ENCODE data around the gene CD2AP.
"Not testable (repeated sequence)": the region's sequence is repeated elsewhere in the genome, so short reads cannot be mapped to it uniquely, and the experiment has no call there.

The CD2AP gene

DNA sequence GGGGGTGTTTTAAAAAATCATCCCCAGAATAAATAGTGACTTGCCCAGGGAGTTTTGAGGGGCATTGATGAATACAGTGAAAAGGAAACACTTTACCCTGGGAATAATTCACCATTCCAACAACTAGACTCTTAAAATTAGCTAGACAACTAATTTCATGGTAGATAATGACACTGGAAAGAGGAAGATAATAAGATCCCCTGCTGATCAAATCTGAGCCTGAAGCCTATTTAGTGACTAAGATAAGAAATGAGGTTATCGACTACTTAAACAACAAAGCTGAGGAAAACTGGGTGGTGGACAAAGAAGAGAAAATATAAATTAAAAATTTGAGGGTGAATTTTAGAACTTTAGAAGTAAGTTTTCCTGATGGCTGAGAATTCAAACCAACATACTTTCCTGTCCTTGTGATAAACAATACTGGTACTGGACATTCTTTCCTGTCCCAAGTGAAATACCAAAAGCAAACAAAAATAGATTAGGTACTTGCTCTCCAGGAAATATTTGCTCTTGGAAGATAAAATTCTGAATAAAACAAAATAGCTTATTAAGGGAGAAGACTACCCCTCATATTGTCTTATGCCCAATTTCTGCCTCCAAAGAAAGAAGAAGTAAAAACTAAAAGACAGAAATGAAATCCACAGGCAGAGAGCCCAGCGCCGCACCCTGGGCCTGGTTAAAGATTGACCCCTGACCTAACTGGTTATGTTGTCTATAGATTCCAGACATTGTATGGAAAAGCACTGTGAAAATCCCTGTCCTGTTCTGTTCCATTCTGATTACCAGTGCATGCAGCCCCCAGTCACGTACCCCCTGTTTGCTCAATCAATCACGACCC lies 156.8 kb downstream of the CD2AP start:
- no peak for DNase-seq (ENCODE audit: low spot score)

DNA sequence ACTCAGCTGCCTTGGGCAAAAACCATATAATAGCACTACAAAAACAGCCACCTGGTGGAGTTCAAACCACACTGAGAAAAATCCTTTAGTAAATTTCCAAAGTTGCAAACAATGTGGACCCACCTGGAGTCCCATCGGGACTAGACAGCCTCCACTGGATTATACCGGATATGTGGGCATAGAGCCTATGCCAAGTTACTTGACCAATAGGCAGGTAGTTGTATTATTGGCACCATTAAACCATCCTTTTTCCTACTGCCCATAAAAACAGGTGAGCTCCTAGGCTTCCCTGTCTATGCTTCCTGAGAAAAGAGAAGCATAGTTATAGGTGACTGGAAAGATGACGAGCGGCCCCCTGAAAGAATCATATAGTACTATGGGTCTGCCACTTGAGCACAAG lies 169.1 kb downstream of the CD2AP start:
- DNase-seq (ENCODE audit: low spot score), result no peak

DNA sequence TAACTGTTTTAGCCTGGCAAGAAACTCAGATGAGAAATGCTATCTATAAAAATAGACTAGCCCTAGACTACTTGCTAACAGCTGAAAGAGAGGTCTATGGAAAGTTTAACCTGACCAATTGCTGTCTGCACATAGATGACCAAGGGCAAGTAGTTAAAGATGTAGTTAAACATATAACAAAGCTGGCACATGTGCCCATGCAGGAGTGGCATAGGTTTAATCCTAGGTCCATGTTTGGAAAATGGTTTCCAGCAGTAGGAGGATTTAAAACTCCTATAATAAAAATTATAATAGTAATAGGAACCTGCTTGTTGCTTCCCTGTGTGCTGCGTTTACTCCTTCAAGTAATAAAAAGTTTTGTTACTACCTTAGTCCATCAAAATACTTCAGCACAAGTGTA lies 169.6 kb downstream of the CD2AP start:
- DNase-seq (ENCODE audit: low spot score), result no peak

DNA sequence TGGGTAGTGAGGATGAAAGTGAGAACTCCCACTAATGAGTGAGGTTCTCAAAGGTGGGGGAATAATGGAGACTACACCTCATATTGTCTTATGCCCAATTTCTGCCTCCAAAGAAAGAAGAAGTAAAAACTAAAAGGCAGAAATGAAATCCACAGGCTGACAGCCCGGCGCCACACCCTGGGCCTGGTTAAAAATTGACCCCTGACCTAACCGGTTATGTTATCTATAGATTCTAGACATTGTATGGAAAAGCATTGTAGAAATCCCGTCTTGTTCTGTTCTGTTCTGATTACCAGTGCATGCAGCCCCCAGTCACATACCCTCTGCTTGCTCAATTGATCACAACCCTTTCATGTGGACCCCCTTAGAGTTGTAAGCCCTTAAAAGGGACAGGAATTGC lies 170.0 kb downstream of the CD2AP start:
- not testable (repeated sequence) for DNase-seq (ENCODE audit: low spot score)

DNA sequence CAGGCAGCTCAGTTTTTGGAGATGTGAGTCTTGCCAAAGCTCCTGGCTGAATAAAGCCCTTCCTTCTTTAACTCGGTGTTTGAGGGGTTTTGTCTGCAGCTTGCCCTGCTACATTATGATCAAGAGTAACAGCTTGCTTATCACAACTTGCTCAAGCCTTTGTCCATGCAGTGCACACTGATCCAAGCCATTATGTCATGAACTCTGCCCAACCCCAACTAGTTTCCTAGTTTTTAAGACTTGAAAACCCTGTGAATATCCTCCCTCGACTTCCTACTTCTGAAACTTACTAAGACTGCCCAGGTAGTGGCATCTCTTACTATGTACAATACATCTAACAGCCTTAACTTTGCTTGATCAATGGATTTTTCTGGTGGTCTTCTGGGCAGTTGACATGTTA lies 170.4 kb downstream of the CD2AP start:
- DNase-seq (ENCODE audit: low spot score), result no peak

DNA sequence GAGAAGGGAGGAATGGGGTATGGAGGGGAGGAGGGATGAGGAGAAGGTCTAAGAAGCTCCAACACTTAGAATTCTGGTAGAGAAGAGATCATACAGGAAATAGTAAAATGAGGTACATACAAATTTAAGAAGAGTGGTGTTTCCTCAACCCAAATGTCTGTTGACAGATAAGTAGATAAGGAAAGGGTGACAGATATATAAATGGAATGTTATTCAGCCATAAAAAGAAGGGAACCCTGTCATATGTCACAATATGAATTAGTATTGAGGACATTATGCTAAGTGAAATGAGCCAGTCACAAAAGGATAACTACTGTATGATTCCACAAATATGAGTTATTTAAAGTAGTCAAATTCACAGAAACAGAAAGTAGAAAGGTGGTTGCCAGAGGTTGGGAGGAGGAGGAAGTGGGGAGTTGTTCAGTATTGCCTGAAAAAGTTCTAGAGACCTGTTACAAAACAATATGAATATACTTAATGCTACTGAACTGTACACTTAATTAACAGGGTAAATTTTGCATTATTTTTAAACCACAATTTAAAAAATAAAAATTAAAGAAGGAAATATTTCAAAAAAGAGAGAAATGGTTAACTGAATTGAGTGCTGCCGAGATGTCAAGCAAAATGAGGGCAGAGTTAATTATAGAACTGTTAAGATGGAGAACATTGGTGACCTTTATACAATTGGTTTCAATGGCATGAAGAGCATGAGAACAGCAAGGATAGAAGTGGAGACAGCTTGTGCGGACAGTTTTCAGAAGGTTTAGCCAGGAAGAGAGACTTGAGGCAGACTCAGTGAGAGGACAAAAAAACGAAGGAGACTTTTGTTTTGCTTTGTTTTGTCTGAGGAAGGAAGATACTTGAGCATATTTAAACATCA lies 173.2 kb downstream of the CD2AP start:
- no peak for DNase-seq (ENCODE audit: low spot score)

DNA sequence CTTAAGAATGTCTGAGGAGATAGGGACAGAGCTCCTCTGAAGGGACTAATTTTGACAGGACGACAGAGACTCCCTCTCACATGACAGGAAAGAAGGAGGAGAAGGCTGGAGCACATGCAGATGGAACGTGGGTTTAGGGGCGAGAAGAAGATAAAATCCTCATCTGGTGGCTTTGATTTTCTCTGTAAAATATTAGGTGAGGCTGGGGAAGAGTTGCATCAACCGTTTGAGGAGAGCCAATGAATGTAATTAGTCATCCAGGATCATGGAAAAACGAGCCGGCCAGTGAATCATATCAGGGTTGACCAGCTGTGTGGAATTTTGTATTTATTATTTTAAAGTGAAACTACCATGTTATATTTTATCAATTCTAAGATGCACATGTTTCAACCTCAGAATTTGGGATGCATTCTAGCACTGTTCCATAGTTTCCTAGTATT lies 173.9 kb downstream of the CD2AP start:
- DNase-seq (ENCODE audit: low spot score), result no peak

DNA sequence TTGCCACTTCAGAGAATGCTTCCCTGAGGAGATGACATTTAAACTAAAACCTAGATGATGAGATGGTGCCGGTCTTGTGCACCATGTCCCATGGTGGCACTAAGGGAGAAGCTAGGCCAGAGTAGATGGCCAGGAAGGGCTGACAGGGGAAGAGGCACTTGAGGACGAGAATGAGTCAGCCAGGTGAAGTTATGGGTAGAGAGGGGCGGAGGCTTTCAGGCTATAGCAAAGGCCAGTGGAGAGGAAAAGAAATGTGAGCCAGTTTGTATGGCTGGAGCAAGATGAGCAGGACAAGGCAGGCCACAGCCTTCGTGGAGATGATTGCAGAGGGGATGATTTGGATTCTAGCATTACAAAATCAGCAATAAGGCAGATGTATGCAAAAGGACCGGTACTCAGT lies 176.1 kb downstream of the CD2AP start:
- no peak for DNase-seq (ENCODE audit: low spot score)

DNA sequence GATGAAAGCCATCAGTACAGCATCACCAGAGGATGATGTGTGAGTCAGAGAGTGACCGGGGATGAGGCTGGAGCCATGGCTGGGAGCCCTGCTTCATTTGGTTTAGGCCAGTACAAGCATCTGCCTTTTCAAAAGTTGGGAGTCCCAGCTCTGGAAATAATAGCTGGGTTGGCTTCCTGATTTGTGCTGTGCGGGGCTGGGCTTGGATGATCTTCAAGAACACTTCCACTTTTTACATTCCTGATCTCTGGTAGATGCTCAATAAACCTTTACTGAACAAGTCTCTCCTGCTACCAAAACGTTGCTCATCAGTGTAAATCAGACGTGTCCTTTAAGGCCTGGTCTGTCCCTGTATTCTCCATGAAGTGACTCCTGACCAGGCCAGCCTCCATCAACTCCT lies 176.7 kb downstream of the CD2AP start:
- no peak for DNase-seq (ENCODE audit: low spot score)

DNA sequence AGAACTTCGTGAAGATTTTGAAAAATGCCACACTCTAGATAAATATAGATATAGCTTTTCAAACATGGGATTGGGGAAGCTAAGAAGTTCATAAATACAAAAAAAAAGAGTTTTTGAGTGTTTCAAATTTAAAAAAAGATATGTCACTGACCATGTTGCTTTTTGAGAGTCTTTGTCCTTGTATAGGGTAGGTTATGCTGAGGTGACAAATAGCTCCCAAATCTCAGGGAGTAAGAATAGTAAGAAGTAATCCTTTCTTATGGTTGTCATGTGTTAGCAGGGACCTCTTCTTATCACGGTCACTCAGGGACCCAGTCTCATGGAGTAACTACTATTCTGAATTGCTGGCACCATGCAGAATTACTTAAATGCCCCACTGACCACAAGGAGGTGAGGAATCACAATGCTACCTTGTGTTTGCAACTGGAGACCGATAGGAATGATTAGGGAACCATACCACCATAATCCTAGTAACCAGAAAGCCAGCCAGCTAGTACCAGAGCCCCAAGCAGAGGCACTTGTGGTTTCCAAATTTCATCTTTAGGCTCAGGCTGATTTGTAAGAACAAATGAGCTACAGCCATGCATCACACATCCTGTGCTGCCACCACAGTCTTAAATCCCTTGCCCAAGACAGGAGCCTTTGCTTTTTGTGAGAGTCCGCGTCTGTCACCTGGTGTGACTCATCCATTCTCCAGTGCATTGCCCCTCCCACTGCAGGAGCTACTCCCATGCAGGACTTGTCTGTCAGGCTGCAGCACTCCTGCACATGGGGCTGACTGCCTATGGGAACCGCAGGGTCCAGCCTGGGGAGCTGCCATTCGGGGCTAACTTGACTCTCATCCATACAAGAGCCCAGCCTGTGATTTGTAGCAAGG lies 178.4 kb downstream of the CD2AP start:
- DNase-seq (ENCODE audit: low spot score), result no peak

DNA sequence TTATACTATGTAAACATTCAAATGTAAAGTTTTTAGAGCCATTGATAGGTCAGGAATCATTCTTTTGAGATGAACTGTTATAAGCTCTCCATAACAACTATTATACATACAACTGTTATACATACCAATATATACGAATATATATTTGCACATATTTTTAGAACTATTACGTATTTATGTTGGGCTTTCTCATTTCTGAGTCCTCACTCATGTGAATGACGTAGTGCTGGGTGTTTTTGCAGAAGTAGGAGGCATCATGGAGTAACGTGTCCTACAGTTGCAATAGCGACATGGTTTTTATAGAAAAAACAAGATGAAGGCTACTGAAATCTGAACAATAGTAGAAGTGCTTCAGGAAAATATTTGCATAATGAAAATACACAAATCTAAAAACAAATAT lies 184.4 kb downstream of the CD2AP start:
- no peak for DNase-seq (ENCODE audit: low spot score)

DNA sequence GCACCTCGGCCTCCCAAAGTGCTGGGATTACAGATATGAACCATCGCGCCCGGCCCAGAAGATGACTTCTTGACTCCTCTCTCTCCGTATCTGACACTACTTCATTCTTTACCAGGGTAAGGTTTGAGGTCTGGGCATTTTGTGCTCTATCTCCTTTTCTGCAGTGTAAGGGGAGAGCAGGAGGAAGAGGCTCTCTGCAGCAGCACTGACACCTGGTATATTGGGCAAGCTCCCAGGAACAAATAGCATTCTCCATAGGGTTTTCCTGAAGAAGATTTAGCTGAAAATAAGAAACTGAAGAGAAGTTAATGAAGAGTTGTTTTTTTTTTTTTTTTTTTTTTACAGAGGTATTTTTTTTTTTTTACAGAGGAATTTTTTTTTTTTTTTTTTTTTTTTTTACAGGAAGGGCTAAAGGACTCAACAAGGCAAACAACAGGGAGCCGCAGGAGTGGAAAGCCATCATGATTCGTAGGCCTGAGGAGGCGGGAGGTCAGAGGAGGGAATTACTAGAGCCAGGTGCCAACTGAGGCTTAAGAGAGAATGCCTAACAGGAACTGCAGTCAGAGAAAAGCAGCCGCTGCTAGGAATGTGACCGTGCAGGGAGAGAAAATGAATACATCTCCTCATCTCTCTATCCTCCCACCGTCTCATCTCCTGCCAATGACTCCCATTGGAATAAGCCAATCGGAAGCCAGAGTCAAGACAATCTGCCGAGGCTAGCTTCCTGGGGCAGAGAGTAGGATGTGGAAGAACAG lies 186.1 kb downstream of the CD2AP start:
- no peak for DNase-seq (ENCODE audit: low spot score)

DNA sequence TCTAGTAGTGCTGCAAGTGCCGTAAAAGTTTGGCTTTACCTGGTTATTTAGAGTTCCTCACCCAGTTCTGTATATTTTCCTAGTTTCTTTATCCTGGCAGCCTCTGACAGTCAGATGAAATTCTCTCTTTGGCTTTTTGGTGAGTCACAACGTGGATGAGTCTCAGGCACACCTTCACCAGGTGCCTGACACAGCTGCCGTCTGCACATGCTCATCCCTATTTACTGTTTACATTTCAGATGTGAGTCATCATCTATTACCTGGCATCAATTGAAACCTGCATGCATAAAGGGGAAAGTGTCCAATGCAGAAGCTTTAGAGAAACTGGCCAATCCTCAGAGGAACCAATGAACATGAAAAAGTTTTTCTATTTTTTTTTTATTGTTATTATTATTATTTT lies 187.5 kb downstream of the CD2AP start:
- no peak for DNase-seq (ENCODE audit: low spot score)

DNA sequence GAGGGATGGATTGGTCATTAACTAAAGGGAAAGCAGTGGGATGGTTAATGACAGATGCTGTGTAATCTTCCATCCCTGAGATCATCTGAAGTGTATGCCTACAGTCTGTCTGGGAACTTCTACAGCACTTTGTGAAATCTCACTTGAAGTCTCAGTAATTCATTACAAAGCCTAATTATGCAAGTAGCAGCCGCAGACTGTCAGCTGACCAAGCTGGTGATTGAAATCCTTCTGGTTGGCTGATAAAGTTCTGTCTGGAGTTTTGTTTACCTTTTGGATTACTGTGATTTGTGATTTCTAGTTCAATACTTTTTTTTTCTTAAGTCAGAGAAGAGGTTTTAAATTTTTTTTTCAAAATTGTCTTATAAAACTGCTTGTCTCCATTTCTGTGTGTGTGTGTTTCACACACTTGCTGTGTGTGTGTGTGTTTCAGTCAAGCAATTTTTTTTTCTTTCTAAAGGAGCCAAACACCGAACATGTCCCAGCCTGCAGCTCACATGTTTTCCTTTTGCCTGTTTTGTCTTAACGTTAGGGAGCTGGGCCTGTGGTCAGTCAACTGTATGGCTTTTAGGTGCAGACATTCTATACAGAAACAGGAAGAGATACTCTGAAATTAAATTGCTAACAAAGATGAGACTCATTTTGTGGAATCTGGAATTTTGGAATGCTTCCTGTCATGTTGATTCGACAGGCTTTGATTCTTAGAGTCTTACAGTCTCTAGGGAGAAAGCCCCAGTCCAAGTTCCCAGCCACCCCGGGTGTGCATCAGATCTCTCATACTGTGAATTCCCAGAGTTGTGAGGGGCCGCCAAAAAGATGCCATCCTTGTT lies 192.3 kb downstream of the CD2AP start:
- no peak for DNase-seq (ENCODE audit: low spot score)

DNA sequence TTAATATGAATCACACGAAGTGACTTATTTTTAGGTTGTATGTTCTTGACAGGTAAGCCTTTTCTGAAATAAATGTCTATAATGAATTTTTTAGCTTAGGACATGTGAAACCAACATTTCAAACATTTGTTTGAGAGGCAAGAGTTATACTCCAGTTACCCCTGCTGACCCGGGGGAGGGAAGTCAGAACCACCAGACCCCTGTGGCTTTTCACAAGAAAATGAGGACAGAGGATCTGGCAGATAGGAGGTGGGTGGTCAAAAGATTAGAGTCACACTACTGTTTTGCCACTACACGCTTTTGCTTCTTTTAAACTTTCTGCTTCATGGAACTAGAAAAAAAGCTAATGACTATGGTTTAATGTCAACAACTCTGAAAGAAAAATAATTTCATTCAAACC lies 193.3 kb downstream of the CD2AP start:
- DNase-seq (ENCODE audit: low spot score), result no peak

DNA sequence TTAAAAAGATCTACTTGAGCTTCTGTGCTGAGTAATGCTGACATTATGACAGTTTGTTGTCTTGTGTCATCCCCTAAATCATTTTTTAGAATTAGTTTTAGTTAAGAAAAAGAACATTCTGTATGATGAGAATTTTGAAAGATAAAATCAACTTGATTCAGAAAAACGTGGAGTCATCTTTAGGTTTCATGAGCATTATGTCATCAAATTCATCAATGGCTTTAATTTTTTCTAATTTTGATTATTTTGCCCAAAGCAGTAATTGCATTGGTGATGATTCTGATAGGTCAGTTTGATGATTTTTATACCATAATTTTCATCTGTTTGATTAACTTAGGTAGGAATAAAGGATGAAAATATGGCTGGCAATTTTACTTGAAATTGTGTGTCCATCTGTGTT lies 194.2 kb downstream of the CD2AP start:
- DNase-seq (ENCODE audit: low spot score), result no peak

DNA sequence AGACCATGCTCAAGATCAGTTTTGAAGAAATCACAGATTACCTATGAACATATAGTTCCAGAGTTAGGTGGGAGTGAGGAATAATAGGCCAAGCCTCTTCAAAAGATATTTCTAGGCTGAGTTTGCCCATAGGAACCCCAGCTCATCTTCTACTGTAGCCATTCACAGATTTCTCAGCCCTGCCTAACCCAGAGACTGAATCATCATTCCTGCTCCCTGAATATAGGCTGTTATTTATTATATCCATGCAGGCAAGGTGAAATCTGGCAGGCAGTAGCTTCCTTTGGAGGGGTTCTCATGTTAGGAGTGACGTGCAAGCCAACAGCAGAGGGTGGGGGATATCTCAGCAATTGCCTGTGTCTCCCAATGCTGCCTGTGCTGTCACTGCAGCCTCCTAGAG lies 195.2 kb downstream of the CD2AP start:
- DNase-seq (ENCODE audit: low spot score), result no peak

DNA sequence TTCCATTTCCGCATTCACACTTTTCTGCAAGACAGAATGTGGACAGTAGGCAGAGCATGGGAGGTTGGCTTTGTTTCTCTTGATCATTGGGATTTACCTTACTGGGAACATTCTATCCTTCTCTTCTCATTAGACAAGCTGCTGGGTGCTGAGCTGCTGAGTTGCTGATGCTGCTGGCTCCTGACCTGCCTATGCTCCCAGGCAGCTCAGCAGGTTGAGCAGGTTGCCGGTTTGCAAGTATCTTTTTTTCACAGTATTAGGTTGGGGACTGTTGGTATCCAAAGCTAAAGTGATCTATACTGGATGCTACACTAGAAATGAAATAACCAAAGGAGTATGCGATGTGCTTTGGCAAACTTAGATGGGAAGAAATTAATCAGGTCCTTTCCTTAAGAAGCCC lies 197.1 kb downstream of the CD2AP start:
- no peak for DNase-seq (ENCODE audit: low spot score)

All from HuH-7.5 (cell line).